B cell (primary cell): ENCODE measurements around the gene HECTD3. TPM values are rescaled to one million over a fixed set of nuclear protein-coding genes. Genes with fewer than 3 reads are reported as not detected.

Experiments
- ATAC-seq: fragments of 200-7000 bp; cut with Tn5 transposase; one replicate; pipeline ENCODE4 v1.10.0; 2021; ENCODE audit warnings: low read depth, mild to moderate bottlenecking, moderate number of reproducible peaks, moderate library complexity
- CTCF ChIA-PET: fragments of 350-600 bp; sonication (Branson Sonifier 250); formaldehyde crosslinking; loops from one replicate; lab custom pipeline; 2021; ENCODE audit warnings: antibody characterized with exemption, inconsistent platforms; lab: Charles Lee
- POLR2A ChIA-PET: fragments of 350-600 bp; sonication (Branson Sonifier 250); formaldehyde crosslinking; loops from one replicate; lab custom pipeline; 2021; ENCODE audit warnings: antibody characterized with exemption; lab: Charles Lee
- DNase-seq: peaks from one replicate; pipeline ENCODE4 v3.0.0; 2013
- H2AFZ ChIP-seq: 2 replicates; pipeline ENCODE4 v1.6.1; 2012; ENCODE audit warnings: mild to moderate bottlenecking, low read depth, low read length; ENCODE audit not compliant: insufficient read depth, poor library complexity, severe bottlenecking
- H3K27ac ChIP-seq, 2 donors: 1 replicate in 1 of 2; 2 replicates in 1 of 2; pipeline ENCODE4 v1.5.1; 2012 to 2013; ENCODE audit warnings: low read length in 2 of 2, mild to moderate bottlenecking in 2 of 2, moderate library complexity in 1 of 2
- H3K27me3 ChIP-seq, 4 experiments: fragments of 200-600 bp in 1 of 4; sonication (generic) in 1 of 4; replicated peaks in 1 of 4; 1 replicate in 2 of 4; 2 replicates in 2 of 4; pipeline versions ENCODE4 v1.6.1 to v1.7.0; 2013 to 2016; ENCODE audit warnings: low read length in 3 of 4, mild to moderate bottlenecking in 2 of 4, mixed read lengths in 1 of 4, moderate library complexity in 1 of 4; ENCODE audit not compliant: insufficient read depth in 4 of 4, control insufficient read depth in 3 of 4; ENCODE audit errors: control extremely low read depth in 1 of 4
- H3K36me3 ChIP-seq, 2 experiments: replicated peaks in 1 of 2; 1 replicate in 1 of 2; 2 replicates in 1 of 2; pipeline versions ENCODE4 v1.6.1 to v1.7.1; 2013; ENCODE audit warnings: low read length in 1 of 2; ENCODE audit not compliant: insufficient read depth in 2 of 2, control insufficient read depth in 1 of 2; ENCODE audit errors: control extremely low read depth in 1 of 2, extremely low read depth in 1 of 2
- H3K4me1 ChIP-seq, 2 donors: fragments of 200-600 bp in 1 of 2; sonication (generic) in 1 of 2; 1 replicate in 1 of 2; 2 replicates in 1 of 2; pipeline versions ENCODE4 v1.5.1 to v1.6.1; 2013 to 2017; ENCODE audit warnings: low read length in 2 of 2; ENCODE audit not compliant: control insufficient read depth in 2 of 2, insufficient read depth in 2 of 2
- H3K4me2 ChIP-seq: replicated peaks from 2 replicates; pipeline ENCODE3; 2012; ENCODE audit warnings: mild to moderate bottlenecking, low read depth, low read length; ENCODE audit not compliant: poor library complexity, severe bottlenecking
- H3K4me3 ChIP-seq, 5 experiments: fragments of 200-600 bp in 1 of 5; sonication (generic) in 1 of 5; 1 replicate in 3 of 5; 2 replicates in 2 of 5; pipeline versions ENCODE4 v1.5.1 to v1.7.0; 2011 to 2016; ENCODE audit warnings: low read length in 4 of 5, mild to moderate bottlenecking in 4 of 5, low read depth in 2 of 5, control low read depth in 1 of 5, moderate library complexity in 1 of 5; ENCODE audit not compliant: insufficient read depth in 1 of 5; ENCODE audit errors: control extremely low read depth in 1 of 5, extremely low read depth in 1 of 5
- H3K79me2 ChIP-seq: fragments of 200-600 bp; sonication (generic); one replicate; pipeline ENCODE4 v1.6.0; 2016; ENCODE audit warnings: low read length; ENCODE audit not compliant: control insufficient read depth, insufficient read depth
- H3K9ac ChIP-seq: fragments of 200-600 bp; sonication (generic); 2 replicates; pipeline ENCODE4 v1.6.1; 2017; ENCODE audit warnings: mild to moderate bottlenecking, low read length, moderate library complexity
- H3K9me3 ChIP-seq, 3 donors: one replicate each; pipeline versions ENCODE4 v1.6.1 to v1.7.1; 2013; ENCODE audit warnings: low read length in 2 of 3; ENCODE audit not compliant: control insufficient read depth in 2 of 3, insufficient read depth in 1 of 3; ENCODE audit errors: control extremely low read depth in 1 of 3
- H4K20me1 ChIP-seq: 2 replicates; pipeline ENCODE4 v1.6.0; 2012; ENCODE audit warnings: mild to moderate bottlenecking, low read length; ENCODE audit not compliant: insufficient read depth, control insufficient read depth, poor library complexity, severe bottlenecking
- H3K27ac Mint-ChIP-seq: one replicate; pipeline ENCODE4 v1.8.0; 2021; ENCODE audit warnings: mixed read lengths
- H3K27me3 Mint-ChIP-seq: one replicate; pipeline ENCODE4 v1.8.0; 2021; ENCODE audit warnings: mixed read lengths
- H3K4me1 Mint-ChIP-seq: one replicate; pipeline ENCODE4 v1.8.0; 2021; ENCODE audit warnings: mixed read lengths
- H3K4me3 Mint-ChIP-seq: one replicate; pipeline ENCODE4 v1.8.0; 2021; ENCODE audit warnings: mixed read lengths
- H3K9me3 Mint-ChIP-seq: one replicate; pipeline ENCODE4 v1.8.0; 2022; ENCODE audit warnings: mixed read lengths; ENCODE audit not compliant: insufficient read depth
- EZH2 ChIP-seq: IDR thresholded peaks from 2 replicates; pipeline ENCODE4 v1.6.1; 2012; ENCODE audit warnings: borderline replicate concordance, low read depth, mild to moderate bottlenecking, moderate library complexity, low read length; ENCODE audit not compliant: insufficient read depth, poor library complexity, severe bottlenecking
- WGBS: methylation state at CpG from one replicate; pipeline ENCODE4 v1.1.5; 2013; ENCODE audit warnings: missing lambda C conversion rate; ENCODE audit not compliant: insufficient coverage; 5-methylcytosine and 5-hydroxymethylcytosine counted together
- intact Hi-C: fragments of 100-400 bp; cut with micrococcal nuclease; formaldehyde crosslinking; loops from one replicate; pipeline ENCODE4 v1.10.0; 2022
- polyA plus RNA-seq: library from polyadenylated mRNA; depleted of rRNA; stranded (reverse); fragments of >200 nt; gene quantifications from 2 replicates; pipeline ENCODE4 v1.2.3, GENCODE V29; 2012
- total RNA-seq, 2 donors: library from RNA; stranded (reverse); fragments of 120-200 nt in 1 of 2; gene quantifications; 1 replicate in 1 of 2; 2 replicates in 1 of 2; pipeline versions ENCODE4 v1.2.3 to v1.2.4, GENCODE V29; 2013 to 2022
- TF ChIP-seq, protein P1 (sequence below): fragments of 200-600 bp; IDR thresholded peaks from one replicate; pipeline ENCODE4 v1.8.0; 2022; ENCODE audit warnings: antibody characterized with exemption, mild to moderate bottlenecking

The HECTD3 gene
- total and polyA plus RNA-seq, 2 donors (not counting 1 experiment from before 2014, with no cell fraction given) = 44.5 to 66.8 TPM

DNA sequence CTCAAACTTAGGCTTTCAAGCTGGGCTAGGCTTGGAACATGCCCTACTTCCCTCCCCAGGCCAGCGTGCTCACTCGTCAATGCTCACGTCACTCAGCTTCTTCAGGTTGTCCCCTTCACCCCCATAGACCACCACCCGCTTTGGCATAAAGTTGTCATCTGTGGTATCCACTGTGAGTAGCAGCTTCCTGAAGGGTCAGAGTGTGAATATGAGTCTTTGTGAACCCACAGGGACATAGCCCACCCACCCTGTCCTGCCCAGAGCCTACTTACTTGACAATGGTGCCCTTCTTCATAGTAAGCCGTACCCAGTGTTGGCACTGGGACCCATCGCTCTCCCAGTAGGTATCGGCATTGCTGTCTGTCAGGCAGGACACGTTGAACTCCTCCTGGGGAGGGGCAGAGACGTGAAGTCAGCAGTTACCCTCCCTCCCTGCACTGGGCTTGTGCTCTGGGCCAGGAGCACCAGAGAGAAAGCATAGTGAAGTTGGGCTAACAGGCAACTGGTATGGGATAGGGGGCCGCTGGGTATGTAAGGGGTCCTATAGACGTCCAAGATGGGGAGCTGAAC lies 1.7 kb downstream of the HECTD3 start:
- no peaks in the 10 kb centered on the region for H3K9me3 Mint-ChIP-seq
- no peak for ATAC-seq
- no peak for DNase-seq
- peaks cover 14% of the 10 kb centered on the region for H4K20me1 ChIP-seq
- ChIA-PET POLR2A (no interaction called here), CTCF (interaction anchor here (0.5 to 11.9 kb wide), 7 partner anchors 190 to 500 kb away, joined by 3 to 388 read pairs (median 5); partner anchors contain the start of genes PLK3 and TESK2)
- no peak overlapping the region for H3K27ac Mint-ChIP-seq
- no peak overlapping the region for H3K27ac ChIP-seq
- H3K79me2 ChIP-seq = peaks cover 41% of the 10 kb centered on the region
- H3K4me3 ChIP-seq = no peak overlapping the region
- peak overlapping the region; percentile 91 for H3K4me3 Mint-ChIP-seq
- peak overlapping the region; percentile 85 for H3K9ac ChIP-seq
- no peaks in the 10 kb centered on the region for H3K9me3 ChIP-seq
- no peak overlapping the region for H2AFZ ChIP-seq
- 97% methylated on average over 8 of the region's 11 CpGs for WGBS
- peaks cover 31 to 39% of the 10 kb centered on the region in 2 donors for H3K4me1 ChIP-seq
- intact Hi-C loops = no loop called here
- TF ChIP-seq, protein P1, sequence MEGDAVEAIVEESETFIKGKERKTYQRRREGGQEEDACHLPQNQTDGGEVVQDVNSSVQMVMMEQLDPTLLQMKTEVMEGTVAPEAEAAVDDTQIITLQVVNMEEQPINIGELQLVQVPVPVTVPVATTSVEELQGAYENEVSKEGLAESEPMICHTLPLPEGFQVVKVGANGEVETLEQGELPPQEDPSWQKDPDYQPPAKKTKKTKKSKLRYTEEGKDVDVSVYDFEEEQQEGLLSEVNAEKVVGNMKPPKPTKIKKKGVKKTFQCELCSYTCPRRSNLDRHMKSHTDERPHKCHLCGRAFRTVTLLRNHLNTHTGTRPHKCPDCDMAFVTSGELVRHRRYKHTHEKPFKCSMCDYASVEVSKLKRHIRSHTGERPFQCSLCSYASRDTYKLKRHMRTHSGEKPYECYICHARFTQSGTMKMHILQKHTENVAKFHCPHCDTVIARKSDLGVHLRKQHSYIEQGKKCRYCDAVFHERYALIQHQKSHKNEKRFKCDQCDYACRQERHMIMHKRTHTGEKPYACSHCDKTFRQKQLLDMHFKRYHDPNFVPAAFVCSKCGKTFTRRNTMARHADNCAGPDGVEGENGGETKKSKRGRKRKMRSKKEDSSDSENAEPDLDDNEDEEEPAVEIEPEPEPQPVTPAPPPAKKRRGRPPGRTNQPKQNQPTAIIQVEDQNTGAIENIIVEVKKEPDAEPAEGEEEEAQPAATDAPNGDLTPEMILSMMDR = no peak
- no peak for TF ChIP-seq EZH2
- H3K27me3 Mint-ChIP-seq = no peaks in the 10 kb centered on the region
- no peaks in the 10 kb centered on the region for H3K27me3 ChIP-seq
- peaks cover 2 to 57% of the 10 kb centered on the region in 2 experiments for H3K36me3 ChIP-seq
- peaks cover 37% of the 10 kb centered on the region for H3K4me1 Mint-ChIP-seq
- H3K4me2 ChIP-seq = peak overlapping the region; percentile 99

DNA sequence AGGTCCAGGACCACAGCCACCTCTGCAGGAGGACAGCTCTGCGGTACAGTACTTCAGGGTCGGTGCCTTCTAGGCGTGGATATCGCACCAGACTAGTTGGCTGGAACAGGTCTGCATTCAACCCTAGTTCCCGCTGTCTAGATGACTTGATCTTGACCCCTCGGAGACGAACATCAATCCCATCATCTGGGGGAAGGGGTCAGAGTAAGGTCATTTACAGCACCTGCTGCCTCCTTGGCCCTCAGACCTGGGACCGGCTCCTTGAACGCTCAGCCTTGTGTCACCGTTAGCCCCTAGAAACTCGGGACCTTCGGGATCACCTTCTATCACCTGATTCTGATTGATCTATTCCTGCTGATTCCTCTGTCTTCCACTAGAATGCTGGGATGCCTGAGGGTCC lies 2.6 kb downstream of the HECTD3 start:
- no peak for ATAC-seq
- no peak overlapping the region for H3K27ac Mint-ChIP-seq
- no peaks in the 10 kb centered on the region for H3K9me3 Mint-ChIP-seq
- no peaks in the 10 kb centered on the region for H3K27me3 Mint-ChIP-seq
- H3K4me1 Mint-ChIP-seq = peaks cover 31% of the 10 kb centered on the region
- Histone ChIP-seq H3K27me3 (no peaks in the 10 kb centered on the region), H3K79me2 (peaks cover 41% of the 10 kb centered on the region), H3K4me1 (peaks cover 31 to 36% of the 10 kb centered on the region in 2 donors), H3K9me3 (no peaks in the 10 kb centered on the region), H2AFZ (no peak overlapping the region), H3K4me3 (no peak overlapping the region), H3K36me3 (peaks cover 2 to 62% of the 10 kb centered on the region in 2 experiments), H3K27ac (no peak overlapping the region), H3K4me2 (no peak overlapping the region), H4K20me1 (peaks cover 14% of the 10 kb centered on the region), H3K9ac (no peak overlapping the region)
- ChIA-PET CTCF (interaction anchor here (1.1 kb wide), 1 partner anchor 295 kb away, joined by 3 read pairs; no protein-coding TSS in a partner anchor), POLR2A (no interaction called here)
- no peak for TF ChIP-seq EZH2
- TF ChIP-seq, protein P1 = no peak
- intact Hi-C loops = no loop called here
- no peak for DNase-seq
- peak overlapping the region; percentile 39 for H3K4me3 Mint-ChIP-seq
- 99% methylated on average over 11 of the region's 12 CpGs for WGBS
